IPS DF 6.9 (cell line): Measurements from ENCODE around the gene SGCA.

Source experiments
- DNase-seq: peaks from one replicate; pipeline ENCODE4 v3.0.0-alpha.2; 2013; ENCODE audit warnings: low read depth, low spot score
- H3K27ac ChIP-seq: one replicate; pipeline ENCODE4 v1.5.1; 2013; ENCODE audit warnings: low read length, control low read depth
- H3K27me3 ChIP-seq: 2 replicates; pipeline ENCODE4 v1.6.1; 2013; ENCODE audit warnings: mild to moderate bottlenecking, low read length; ENCODE audit not compliant: control insufficient read depth, insufficient read depth
- H3K36me3 ChIP-seq: 2 replicates; pipeline ENCODE4 v1.6.1; 2013; ENCODE audit warnings: low read length; ENCODE audit not compliant: control insufficient read depth, insufficient read depth
- H3K4me1 ChIP-seq: 2 replicates; pipeline ENCODE4 v1.6.1; 2013; ENCODE audit warnings: low read length; ENCODE audit not compliant: control insufficient read depth, insufficient read depth
- H3K4me3 ChIP-seq: 2 replicates; pipeline ENCODE4 v1.5.1; 2013; ENCODE audit warnings: mild to moderate bottlenecking, low read length
- H3K9me3 ChIP-seq: 2 replicates; pipeline ENCODE4 v1.6.1; 2013; ENCODE audit warnings: low read length, inconsistent platforms; ENCODE audit not compliant: control insufficient read depth, insufficient read depth
- WGBS: extraction: QIAGEN DNeasy Blood & Tissue Kit; methylation state at CpG from one replicate; pipeline ENCODE4 v1.1.7; 2013; ENCODE audit warnings: mixed read lengths, missing lambda C conversion rate; ENCODE audit not compliant: insufficient read length, insufficient coverage; 5-methylcytosine and 5-hydroxymethylcytosine counted together

The SGCA gene

DNA sequence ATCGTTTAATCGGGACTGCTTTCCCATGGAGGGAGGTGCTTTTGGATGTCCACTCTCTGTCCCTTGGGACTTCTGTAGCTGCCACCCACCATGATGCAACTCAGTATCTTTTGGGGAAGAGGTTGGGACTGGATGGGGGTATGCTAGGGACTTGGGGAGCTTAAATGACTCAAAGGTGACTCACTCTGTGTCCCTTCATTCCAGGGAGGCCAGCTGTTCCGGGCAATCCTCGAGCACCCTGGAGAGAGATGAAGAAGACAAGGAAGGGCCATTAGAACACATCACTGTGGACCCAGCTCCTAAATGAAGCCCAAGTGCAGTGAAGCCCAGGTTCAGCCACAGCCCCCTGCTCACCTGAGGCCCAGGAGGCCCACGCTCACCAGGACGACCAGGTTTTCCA is 31.0 kb downstream of the SGCA start:
- peaks cover 25% of the 10 kb centered on the region; the same call in 1 of the 2 replicates for H3K36me3 ChIP-seq

DNA sequence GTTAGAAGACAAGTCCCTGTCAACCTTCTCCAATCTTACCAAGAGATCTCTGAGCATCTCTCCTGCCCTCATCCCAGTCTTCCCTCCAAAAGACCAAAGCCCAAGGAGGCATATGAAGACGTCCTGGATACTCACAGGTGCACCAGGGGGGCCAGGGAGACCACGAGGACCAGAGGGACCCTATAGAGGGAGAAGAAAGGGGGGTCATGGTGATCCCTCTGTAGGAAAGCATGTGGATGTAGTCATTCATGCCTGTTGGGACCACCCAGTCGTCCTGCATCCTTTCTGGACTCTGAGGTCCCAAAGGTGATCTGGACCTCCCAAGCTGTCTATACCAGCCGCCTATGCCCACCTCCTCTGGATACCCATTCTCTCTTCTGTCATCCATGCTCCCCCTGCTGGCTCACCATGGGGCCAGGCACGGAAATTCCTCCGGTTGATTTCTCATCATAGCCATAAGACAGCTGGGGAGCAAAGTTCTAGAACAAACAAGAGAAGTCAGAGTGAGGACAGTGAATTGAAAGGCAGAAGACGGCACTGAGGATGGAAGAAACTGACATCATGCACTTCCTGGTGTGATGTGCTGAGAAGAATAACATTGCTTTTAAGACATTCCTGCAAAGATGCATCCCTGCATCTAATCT is 32.3 kb downstream of the SGCA start:
- H3K9me3 ChIP-seq: no peaks in the 10 kb centered on the region
- no peak for DNase-seq
- no peaks in the 10 kb centered on the region; the same call in 1 of the 2 replicates for H3K4me1 ChIP-seq
- H3K4me3 ChIP-seq: no peak overlapping the region
- peaks cover 20% of the 10 kb centered on the region; the same call in 1 of the 2 replicates for H3K36me3 ChIP-seq
- no CpG with 5 or more reads among the region's 7 CpGs for WGBS
- H3K27me3 ChIP-seq: no peaks in the 10 kb centered on the region; the same call in 1 of the 2 replicates
- no peak overlapping the region for H3K27ac ChIP-seq

More for the DNA sequence above, 31.0 kb downstream of the SGCA start:
- H3K27me3 ChIP-seq: no peaks in the 10 kb centered on the region
- H3K27ac ChIP-seq: no peak overlapping the region
- no peak for DNase-seq
- H3K4me3 ChIP-seq: no peak overlapping the region
- WGBS: no CpG with 5 or more reads among the region's 6 CpGs
- H3K4me1 ChIP-seq: no peaks in the 10 kb centered on the region; the same call in 1 of the 2 replicates
- H3K9me3 ChIP-seq: no peaks in the 10 kb centered on the region

DNA sequence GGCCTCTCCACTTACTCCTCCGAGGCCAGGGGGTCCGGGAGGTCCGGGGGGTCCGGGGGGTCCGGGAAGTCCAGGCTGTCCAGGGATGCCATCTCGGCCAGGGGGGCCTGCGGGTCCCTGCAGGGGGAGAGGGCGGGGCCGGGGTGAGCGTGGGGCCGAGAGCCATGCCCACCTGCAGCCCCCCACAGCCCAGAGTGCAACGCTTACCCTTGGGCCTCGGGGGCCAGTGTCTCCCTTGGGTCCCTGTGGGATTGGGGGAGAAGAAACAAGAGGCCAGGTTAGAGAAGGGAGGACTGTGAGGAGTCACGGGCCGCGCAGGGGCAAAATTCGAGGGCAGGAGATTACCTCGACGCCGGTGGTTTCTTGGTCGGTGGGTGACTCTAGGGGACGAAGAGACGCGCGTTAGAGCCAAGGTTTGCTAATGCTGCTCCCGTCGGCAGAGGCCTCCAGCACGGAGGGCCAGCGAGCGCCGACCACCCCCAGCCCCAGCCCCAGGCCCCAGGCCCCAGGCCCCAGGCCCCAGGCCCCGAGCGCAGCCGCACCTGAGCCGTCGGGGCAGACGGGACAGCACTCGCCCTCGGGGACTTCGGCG is 33.5 kb downstream of the SGCA start:
- H3K27me3 ChIP-seq: no peaks in the 10 kb centered on the region; the same call in 1 of the 2 replicates
- no CpG with 5 or more reads among the region's 41 CpGs for WGBS
- H3K4me1 ChIP-seq: no peaks in the 10 kb centered on the region; the same call in 1 of the 2 replicates
- H3K27ac ChIP-seq: no peak overlapping the region
- no peaks in the 10 kb centered on the region for H3K9me3 ChIP-seq
- peak overlapping the region; percentile 50; the same call in 1 of the 2 replicates for H3K4me3 ChIP-seq
- DNase-seq: no peak
- H3K36me3 ChIP-seq: peaks cover 17% of the 10 kb centered on the region; the same call in 1 of the 2 replicates

DNA sequence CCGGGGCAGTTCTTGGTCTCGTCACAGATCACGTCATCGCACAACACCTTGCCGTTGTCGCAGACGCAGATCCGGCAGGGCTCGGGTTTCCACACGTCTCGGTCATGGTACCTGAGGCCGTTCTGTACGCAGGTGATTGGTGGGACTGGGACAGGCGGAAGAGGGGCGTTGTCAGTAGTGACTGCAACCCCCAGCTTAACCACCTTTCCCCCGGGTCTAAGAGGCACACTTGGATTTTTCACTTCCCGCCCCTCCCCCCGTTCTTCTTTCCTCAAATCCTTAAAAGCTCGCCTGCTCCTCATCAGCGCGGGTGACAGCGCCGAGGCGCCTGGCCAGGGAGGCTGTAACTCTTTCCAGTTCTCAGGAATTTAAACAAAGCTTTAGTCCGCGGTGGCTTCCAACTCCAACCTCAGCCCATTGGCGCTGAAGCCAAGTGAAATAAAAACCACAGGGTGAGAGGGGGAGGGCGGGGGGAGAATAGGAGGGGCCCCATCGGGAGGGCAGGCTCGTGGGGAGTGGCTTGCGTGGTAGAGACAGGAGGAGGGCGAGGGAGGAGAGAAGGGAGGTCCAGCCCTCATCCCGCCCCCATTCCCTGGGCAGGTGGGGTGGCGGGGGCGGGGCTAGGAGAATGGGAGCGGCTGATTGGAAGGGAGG is 34.1 kb downstream of the SGCA start:
- Histone ChIP-seq H3K27me3 (no peaks in the 10 kb centered on the region; the same call in 1 of the 2 replicates), H3K4me1 (no peaks in the 10 kb centered on the region; the same call in 1 of the 2 replicates), H3K9me3 (no peaks in the 10 kb centered on the region), H3K36me3 (peaks cover 14% of the 10 kb centered on the region; the same call in 1 of the 2 replicates), H3K4me3 (peak overlapping the region; percentile 50; the same call in 1 of the 2 replicates), H3K27ac (no peak overlapping the region)
- no CpG with 5 or more reads among the region's 36 CpGs for WGBS
- DNase-seq: no peak

DNA sequence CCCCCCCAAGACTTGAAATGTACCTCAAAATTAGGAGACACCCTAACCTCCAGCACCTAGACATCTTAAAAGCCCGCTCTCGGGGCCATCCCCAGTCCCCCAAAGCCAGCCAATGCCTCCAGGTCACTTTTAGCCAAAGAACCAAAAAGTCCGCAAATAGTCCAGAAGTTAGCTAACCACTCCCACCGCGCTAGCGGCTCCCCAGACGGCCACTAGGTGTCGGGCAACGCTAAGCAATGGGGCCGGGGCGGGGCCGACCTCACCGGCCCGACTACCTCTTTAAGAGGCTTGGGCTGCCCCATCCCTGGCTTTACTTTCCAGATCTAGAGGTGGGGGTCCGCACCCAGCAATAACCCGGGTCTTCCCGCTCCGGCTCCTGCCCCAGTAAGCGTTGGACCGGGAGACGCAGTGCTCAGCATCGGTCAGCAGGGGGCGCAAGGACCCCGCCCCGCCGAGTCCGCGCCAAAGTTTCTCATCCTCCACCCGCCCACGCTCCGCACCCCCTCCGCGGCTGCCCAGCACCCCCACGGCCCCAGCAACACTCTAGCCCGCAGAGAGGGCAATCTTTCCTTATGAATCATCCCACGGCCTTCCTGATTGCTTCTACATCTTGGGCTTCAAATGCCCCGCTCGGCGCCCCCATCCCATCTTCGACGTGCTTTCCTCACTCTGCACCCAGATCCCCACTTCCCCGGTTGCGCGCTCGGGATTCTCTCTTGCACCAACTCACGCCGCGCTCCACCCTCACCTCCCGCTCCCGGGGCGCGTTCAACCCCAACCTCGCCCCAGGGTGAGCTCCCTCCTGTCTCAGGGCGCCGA is 34.9 kb downstream of the SGCA start:
- H3K27ac ChIP-seq: no peak overlapping the region

DNA sequence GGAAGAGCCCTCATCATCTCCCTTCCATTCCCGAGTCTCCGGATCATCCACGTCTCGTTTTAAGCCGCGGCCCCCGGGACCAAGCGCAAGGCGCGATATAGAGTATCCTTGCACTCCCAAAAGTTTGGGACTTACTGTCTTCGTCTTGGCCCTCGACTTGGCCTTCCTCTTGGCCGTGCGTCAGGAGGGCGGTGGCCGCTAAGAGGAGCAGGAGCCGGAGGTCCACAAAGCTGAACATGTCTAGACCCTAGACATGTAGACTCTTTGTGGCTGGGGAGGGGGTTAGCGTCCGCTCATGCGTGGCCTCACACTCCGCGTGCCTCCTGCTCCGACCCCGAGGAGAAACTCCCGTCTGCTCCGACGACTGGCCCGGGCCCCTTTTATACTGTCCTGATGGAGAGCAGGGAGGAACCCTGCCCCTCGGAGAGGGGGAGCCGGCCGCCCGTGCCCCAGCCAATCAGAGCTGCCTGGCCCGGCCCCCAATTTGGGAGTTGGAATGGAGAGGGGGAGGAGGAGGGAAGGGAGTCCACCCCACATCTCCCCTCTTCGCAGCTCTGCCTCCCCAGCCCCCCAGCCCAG is 35.6 kb downstream of the SGCA start, which contains the start of gene COL1A1:
TSS of gene COL1A1 (minus strand) at position 356 of the 579 bp plus-strand sequence. CDS start at position 238, 118 bp downstream.
- no CpG with 5 or more reads among the region's 34 CpGs for WGBS
- H3K36me3 ChIP-seq: peaks cover 8% of the 10 kb centered on the region; the same call in 1 of the 2 replicates
- peaks cover 4% of the 10 kb centered on the region; the same call in 1 of the 2 replicates for H3K4me1 ChIP-seq
- no peaks in the 10 kb centered on the region; the same call in 1 of the 2 replicates for H3K27me3 ChIP-seq
- H3K4me3 ChIP-seq: peak within 1 kb of the TSS; percentile 50; the same call in 1 of the 2 replicates
- DNase-seq: no peak
- H3K9me3 ChIP-seq: no peaks in the 10 kb centered on the region
- H3K27ac ChIP-seq: no peak within 1 kb of the TSS

More for the DNA sequence above, 34.9 kb downstream of the SGCA start:
- no CpG with 5 or more reads among the region's 55 CpGs for WGBS
- no peaks in the 10 kb centered on the region for H3K9me3 ChIP-seq
- peak overlapping the region; percentile 50; the same call in 1 of the 2 replicates for H3K4me3 ChIP-seq
- no peak for DNase-seq
- peaks cover 2% of the 10 kb centered on the region; the same call in 1 of the 2 replicates for H3K4me1 ChIP-seq
- H3K36me3 ChIP-seq: peaks cover 14% of the 10 kb centered on the region; the same call in 1 of the 2 replicates
- H3K27me3 ChIP-seq: no peaks in the 10 kb centered on the region; the same call in 1 of the 2 replicates

DNA sequence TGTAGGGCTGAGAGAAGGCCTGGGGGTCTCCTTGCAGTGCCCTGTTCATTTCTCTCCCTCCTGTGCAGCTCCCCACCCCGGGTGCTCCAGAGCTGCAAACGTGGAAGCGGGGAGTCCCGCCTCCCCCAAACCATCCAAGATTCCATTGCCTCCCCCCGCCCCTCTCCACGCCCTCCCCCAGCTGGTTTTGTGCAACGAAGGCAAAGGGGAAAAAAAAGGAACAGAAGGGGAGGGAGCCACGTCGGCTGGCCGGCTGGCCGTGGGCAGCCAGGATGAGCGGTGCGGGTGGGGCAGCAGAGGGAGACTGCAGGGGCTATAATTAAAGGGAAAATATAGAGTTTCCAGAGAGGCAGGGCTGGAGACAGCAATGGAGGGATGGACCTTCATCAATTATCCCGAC is 37.3 kb downstream of the SGCA start:
- WGBS: no CpG with 5 or more reads among the region's 14 CpGs
- no peak overlapping the region for H3K4me3 ChIP-seq
- H3K27ac ChIP-seq: no peak overlapping the region
- no peaks in the 10 kb centered on the region; the same call in 1 of the 2 replicates for H3K27me3 ChIP-seq
- peaks cover 11% of the 10 kb centered on the region for H3K4me1 ChIP-seq
- DNase-seq: no peak
- H3K36me3 ChIP-seq: no peaks in the 10 kb centered on the region; the same call in 1 of the 2 replicates
- H3K9me3 ChIP-seq: no peaks in the 10 kb centered on the region

DNA sequence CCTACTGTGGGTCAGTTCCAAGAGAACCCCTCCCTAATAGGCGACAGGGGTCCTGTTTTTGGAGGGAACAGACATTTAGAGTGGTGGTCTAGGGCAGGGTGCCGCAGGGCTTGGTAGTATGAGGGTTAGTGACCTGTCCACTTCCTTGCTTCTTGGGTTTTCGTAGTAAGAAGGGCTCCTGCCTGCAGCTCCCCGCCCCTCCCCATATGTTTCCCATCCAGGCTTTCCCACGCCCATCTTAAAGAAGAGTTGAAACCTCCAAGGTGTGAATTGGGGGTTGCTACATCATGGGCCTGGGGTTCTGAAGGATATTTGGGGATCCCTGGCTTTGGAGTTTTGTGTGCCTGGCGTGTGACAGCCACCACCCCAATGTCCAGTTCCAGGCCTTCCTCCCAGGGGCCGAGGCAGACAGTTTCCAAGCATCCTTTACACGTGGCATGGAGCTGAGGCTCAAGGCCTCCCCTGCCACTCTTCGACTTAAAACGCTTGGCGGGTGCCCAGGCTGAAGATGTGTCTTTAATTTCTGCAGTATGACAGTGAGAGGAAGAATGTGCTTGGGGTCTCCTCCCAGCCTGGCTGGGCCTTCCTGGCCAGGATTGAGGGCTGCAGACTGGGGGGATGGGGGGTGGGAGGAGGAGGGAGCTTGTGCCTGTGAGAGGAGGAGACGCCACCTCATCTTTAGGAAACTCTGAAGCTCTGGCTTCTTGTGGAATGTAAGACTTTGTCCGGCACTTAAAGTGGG is 38.0 kb downstream of the SGCA start:
- H3K27me3 ChIP-seq: no peaks in the 10 kb centered on the region; the same call in 1 of the 2 replicates
- WGBS: no CpG with 5 or more reads among the region's 13 CpGs
- no peaks in the 10 kb centered on the region for H3K9me3 ChIP-seq
- no peak overlapping the region for H3K27ac ChIP-seq
- DNase-seq: no peak
- H3K36me3 ChIP-seq: no peaks in the 10 kb centered on the region
- H3K4me1 ChIP-seq: peaks cover 15% of the 10 kb centered on the region
- no peak overlapping the region for H3K4me3 ChIP-seq

DNA sequence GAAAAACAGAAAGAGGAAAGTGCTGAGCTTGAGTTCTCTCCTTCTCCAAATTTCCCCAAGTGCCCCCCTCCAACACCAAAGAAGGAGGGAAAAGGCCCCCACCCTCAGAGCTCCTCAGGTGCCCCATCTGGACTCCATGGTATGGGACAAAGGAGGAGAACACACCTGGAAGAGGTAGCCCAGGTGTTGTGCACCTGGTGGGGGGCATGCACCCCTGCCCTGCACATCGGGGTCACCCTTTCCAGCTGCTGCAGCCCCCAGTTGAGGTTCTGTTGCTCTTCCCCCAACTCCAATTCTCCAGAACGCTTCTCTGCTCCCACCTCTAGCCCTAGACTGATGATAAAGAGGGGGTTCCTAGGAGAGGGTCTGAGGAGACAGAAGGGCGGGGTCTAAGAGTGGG is 38.6 kb downstream of the SGCA start:
- peaks cover 15% of the 10 kb centered on the region for H3K4me1 ChIP-seq
- no peak for DNase-seq
- H3K4me3 ChIP-seq: no peak overlapping the region
- no peaks in the 10 kb centered on the region for H3K36me3 ChIP-seq
- no peak overlapping the region for H3K27ac ChIP-seq
- H3K9me3 ChIP-seq: no peaks in the 10 kb centered on the region
- no peaks in the 10 kb centered on the region; the same call in 1 of the 2 replicates for H3K27me3 ChIP-seq
- no CpG with 5 or more reads among the region's 3 CpGs for WGBS
